OCI-LY1 (cell line): ENCODE data around the gene DHRSX.

Experiments used
- CTCF ChIP-seq: fragments of 200-600 bp; sonication (generic), shearing (Covaris generic); IDR thresholded peaks from 2 replicates; pipeline ENCODE4 v1.5.1; 2017; ENCODE audit warnings: mild to moderate bottlenecking, antibody characterized with exemption, low read length, moderate library complexity, mixed read lengths
- EZH2 ChIP-seq: fragments of 200-600 bp; sonication (generic), shearing (Covaris generic); IDR thresholded peaks from 2 replicates; pipeline ENCODE4 v1.8.0; 2017; ENCODE audit warnings: borderline replicate concordance, mixed run types, mild to moderate bottlenecking, antibody characterized with exemption, low read length, moderate library complexity, mixed read lengths

- TF ChIP-seq CTCF (no peak), EZH2 (no peak)
Observed at GRCh38 chrX:2516623-2517022, 15.8 kb upstream of the DHRSX start.
